ENCODE measurements around the gene RAD52.

RAD52 gene

GRCh38 chr12:949453-950191 lies at the start of gene RAD52:
Gene RAD52, minus strand, starts transcription at chr12:949694. Its CDS starts 16,636 bp downstream, at chr12:933058.
- DNase-seq: peak; percentile 98

GRCh38 chr12:998020-998874 lies 48.8 kb upstream of the RAD52 start:
- no peak for DNase-seq

GRCh38 chr12:997505-997904 lies 48.0 kb upstream of the RAD52 start:
- no peak for DNase-seq

GRCh38 chr12:996881-997280 lies 47.4 kb upstream of the RAD52 start:
- DNase-seq: no peak

GRCh38 chr12:992647-993046 lies 43.2 kb upstream of the RAD52 start:
- no peak for DNase-seq

GRCh38 chr12:991350-992333 lies 42.1 kb upstream of the RAD52 start:
- peak in 1 of 2 experiments; percentile 51 for DNase-seq

GRCh38 chr12:990661-991349 lies 41.3 kb upstream of the RAD52 start, which contains the start of gene ERC1:
Gene ERC1, plus strand, starts transcription at chr12:991223. Its CDS starts 36,681 bp downstream, at chr12:1027904.
- DNase-seq: peak; percentile 84 to 85

- peak; percentile 60 to 70 for DNase-seq
Measured at GRCh38 chr12:989751-990660, 40.5 kb upstream of the RAD52 start.

- no peak for DNase-seq
Measured at GRCh38 chr12:989051-989450, 39.6 kb upstream of the RAD52 start.

GRCh38 chr12:988646-989045 lies 39.2 kb upstream of the RAD52 start:
- no peak for DNase-seq

GRCh38 chr12:981961-982360 lies 32.5 kb upstream of the RAD52 start:
- DNase-seq: no peak

- DNase-seq: no peak
Measured at GRCh38 chr12:981176-981828, 31.8 kb upstream of the RAD52 start.

GRCh38 chr12:979349-979748 lies 29.9 kb upstream of the RAD52 start:
- no peak for DNase-seq

GRCh38 chr12:977156-977555 lies 27.7 kb upstream of the RAD52 start:
- no peak for DNase-seq

GRCh38 chr12:976644-977043 lies 27.1 kb upstream of the RAD52 start:
- no peak for DNase-seq

- no peak for DNase-seq
Measured at GRCh38 chr12:974271-974862, 24.9 kb upstream of the RAD52 start.

- DNase-seq: no peak
Measured at GRCh38 chr12:971991-972390, 22.5 kb upstream of the RAD52 start.

GRCh38 chr12:969821-970220 lies 20.3 kb upstream of the RAD52 start:
- DNase-seq: no peak

- DNase-seq: no peak
Measured at GRCh38 chr12:968545-968944, 19.1 kb upstream of the RAD52 start.

GRCh38 chr12:967641-968040 lies 18.1 kb upstream of the RAD52 start:
- no peak for DNase-seq
